ENCODE data around the gene ITIH5.

GRCh38 chr10:7715515-7715914 lies 48.7 kb upstream of the ITIH5 start:
- TF ChIP-seq CTCF (conservative IDR thresholded peaks at IDR 0.05; ENCODE audit: low read length) (no peak), EZH2phosphoT487 (IDR thresholded peaks at IDR 0.05; ENCODE audit: borderline replicate concordance) (no peak)
